Left ventricle myocardium inferior (tissue), 1 donor: ENCODE data around the gene DDX43. TPM values are rescaled to one million over a fixed set of nuclear protein-coding genes. Genes with fewer than 3 reads are reported as not detected.

Experiments used
- DNase-seq: peaks from one replicate; pipeline ENCODE4 v3.0.0-alpha.2; 2020
- H3K27ac ChIP-seq: fragments of 200-600 bp; replicated peaks from 2 replicates; pipeline ENCODE4 v1.8.0; 2021
- H3K27me3 ChIP-seq: fragments of 200-600 bp; 2 replicates; pipeline ENCODE4 v1.8.0; 2021; ENCODE audit warnings: low read depth
- H3K36me3 ChIP-seq: fragments of 200-600 bp; 2 replicates; pipeline ENCODE4 v1.8.0; 2021
- H3K4me1 ChIP-seq: fragments of 200-600 bp; 2 replicates; pipeline ENCODE4 v1.8.0; 2021
- H3K4me3 ChIP-seq: fragments of 200-600 bp; 2 replicates; pipeline ENCODE4 v1.8.0; 2021; ENCODE audit warnings: mild to moderate bottlenecking, moderate library complexity
- H3K9me3 ChIP-seq: fragments of 200-600 bp; replicated peaks from 2 replicates; pipeline ENCODE4 v1.8.0; 2021
- intact Hi-C: fragments of 100-400 bp; cut with micrococcal nuclease; formaldehyde crosslinking; loops from one replicate; pipeline ENCODE4 v1.11.0; 2022
- long read RNA-seq: library from polyadenylated mRNA; unstranded; transcript quantifications from one replicate; pipeline ENCODE4 v2.0.0, GENCODE V29; 2021
- total RNA-seq: library from RNA; stranded (reverse); fragmentation: NEBNext Ultra II Directional; extraction: Animal tissue kit (Norgen Biotek cat#: 25700); gene quantifications from one replicate; pipeline ENCODE4 v1.2.1, GENCODE V29; 2021
- TF ChIP-seq, protein P1 (sequence below): fragments of 200-600 bp; IDR thresholded peaks from 2 replicates; pipeline ENCODE4 v1.8.0; 2021; ENCODE audit warnings: antibody characterized with exemption, mild to moderate bottlenecking, borderline replicate concordance
- donor health status: DM: no; HTN: yes; CAD: no; lungs with severe emphysema.

Gene DDX43
- total RNA-seq, result 0.41 TPM
- long read RNA-seq, result 0 reads

DNA sequence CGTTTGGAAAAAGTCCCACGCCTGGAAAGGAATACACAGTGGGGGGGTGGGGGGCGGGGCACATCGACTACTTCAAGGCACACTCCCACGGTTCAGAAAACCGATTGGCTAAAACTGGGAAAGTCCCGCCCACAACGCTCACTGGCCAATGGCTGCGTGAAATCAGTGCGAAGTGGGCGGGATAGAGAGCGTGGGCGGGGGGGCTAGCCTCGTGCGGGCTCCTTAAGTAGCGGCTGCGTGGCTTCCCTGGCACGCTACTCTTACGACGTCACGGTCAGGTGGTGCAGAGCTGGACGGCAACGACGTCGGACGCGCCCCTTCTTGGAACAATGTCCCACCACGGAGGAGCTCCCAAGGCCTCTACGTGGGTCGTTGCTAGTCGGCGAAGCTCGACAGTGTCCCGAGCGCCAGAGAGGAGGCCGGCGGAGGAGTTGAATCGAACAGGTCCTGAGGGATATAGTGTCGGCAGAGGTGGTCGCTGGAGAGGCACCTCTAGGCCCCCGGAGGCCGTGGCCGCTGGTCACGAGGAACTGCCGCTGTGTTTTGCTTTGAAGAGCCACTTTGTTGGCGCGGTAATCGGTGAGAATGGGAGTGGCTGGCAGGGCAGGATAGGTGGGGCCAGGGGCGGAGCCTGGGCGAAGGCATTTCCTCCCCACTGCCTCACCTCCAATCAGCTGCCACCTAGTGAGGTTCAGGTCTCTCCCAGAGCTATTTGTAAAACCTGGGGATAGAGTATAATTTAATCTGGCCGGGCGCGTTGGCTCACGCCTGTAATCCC lies at the start of gene DDX43:
Gene DDX43, plus strand, starts transcription at position 252 of the 778 bp plus-strand sequence. Its CDS starts 78 bp downstream, at position 330.
- Histone ChIP-seq H3K4me3 (peak within 1 kb of the TSS; percentile 57), H3K27me3 (no peaks in the 10 kb centered on the region), H3K36me3 (no peaks in the 10 kb centered on the region), H3K27ac (peak within 1 kb of the TSS; percentile 69), H3K9me3 (no peaks in the 10 kb centered on the region), H3K4me1 (no peaks in the 10 kb centered on the region)
- DNase-seq, result peak; percentile 55
- TF ChIP-seq, protein P1, sequence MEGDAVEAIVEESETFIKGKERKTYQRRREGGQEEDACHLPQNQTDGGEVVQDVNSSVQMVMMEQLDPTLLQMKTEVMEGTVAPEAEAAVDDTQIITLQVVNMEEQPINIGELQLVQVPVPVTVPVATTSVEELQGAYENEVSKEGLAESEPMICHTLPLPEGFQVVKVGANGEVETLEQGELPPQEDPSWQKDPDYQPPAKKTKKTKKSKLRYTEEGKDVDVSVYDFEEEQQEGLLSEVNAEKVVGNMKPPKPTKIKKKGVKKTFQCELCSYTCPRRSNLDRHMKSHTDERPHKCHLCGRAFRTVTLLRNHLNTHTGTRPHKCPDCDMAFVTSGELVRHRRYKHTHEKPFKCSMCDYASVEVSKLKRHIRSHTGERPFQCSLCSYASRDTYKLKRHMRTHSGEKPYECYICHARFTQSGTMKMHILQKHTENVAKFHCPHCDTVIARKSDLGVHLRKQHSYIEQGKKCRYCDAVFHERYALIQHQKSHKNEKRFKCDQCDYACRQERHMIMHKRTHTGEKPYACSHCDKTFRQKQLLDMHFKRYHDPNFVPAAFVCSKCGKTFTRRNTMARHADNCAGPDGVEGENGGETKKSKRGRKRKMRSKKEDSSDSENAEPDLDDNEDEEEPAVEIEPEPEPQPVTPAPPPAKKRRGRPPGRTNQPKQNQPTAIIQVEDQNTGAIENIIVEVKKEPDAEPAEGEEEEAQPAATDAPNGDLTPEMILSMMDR, result no peak
- intact Hi-C loops, result no loop called here

- intact Hi-C loops, result no loop called here
- DNase-seq, result no peak
- H3K27me3 ChIP-seq, result peaks cover 75% of the 10 kb centered on the region
- no peaks in the 10 kb centered on the region for H3K36me3 ChIP-seq
- no peak overlapping the region for H3K27ac ChIP-seq
- no peak overlapping the region for H3K4me3 ChIP-seq
- no peaks in the 10 kb centered on the region for H3K4me1 ChIP-seq
- H3K9me3 ChIP-seq, result no peaks in the 10 kb centered on the region
- TF ChIP-seq, protein P1, result no peak
Measured at GRCh38 chr6:73348550-73349204, 46.0 kb upstream of the DDX43 start.

DNA sequence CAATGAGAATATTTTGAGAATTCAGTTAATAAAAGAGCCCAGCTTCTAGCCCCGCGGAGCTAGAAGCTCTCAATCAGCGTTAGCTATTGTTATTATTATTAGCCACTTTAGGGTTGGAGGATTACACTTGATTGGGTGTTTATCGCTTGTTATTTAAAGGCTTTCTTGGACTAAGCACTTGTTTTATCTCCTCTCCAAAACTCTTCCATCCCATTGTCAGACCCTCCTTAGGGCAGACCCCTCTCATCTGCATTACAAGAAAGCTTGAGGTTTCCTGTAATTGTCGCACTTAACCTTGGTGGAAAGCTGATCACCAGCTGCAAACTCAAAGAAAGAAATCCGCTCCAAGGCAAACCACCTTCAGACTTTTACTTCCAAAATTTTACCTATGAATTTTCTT lies 45.3 kb upstream of the DDX43 start:
- no peak for DNase-seq
- H3K27ac ChIP-seq, result no peak overlapping the region
- H3K36me3 ChIP-seq, result no peaks in the 10 kb centered on the region
- H3K9me3 ChIP-seq, result no peaks in the 10 kb centered on the region
- peaks cover 82% of the 10 kb centered on the region for H3K27me3 ChIP-seq
- no peak overlapping the region for H3K4me3 ChIP-seq
- TF ChIP-seq, protein P1, result no peak
- no peaks in the 10 kb centered on the region for H3K4me1 ChIP-seq
- intact Hi-C loops, result no loop called here

GRCh38 chr6:73353636-73354593 lies 40.7 kb upstream of the DDX43 start, which contains the start of gene DPPA5:
TSS of gene DPPA5 (minus strand) at chr6:73354276. CDS start at chr6:73354225, 51 bp downstream.
- Histone ChIP-seq H3K27me3 (peaks cover 55% of the 10 kb centered on the region), H3K4me3 (no peak within 1 kb of the TSS), H3K27ac (no peak within 1 kb of the TSS), H3K4me1 (no peaks in the 10 kb centered on the region), H3K36me3 (no peaks in the 10 kb centered on the region), H3K9me3 (no peaks in the 10 kb centered on the region)
- intact Hi-C loops, result no loop called here
- TF ChIP-seq, protein P1, result no peak
- no peak for DNase-seq

DNA sequence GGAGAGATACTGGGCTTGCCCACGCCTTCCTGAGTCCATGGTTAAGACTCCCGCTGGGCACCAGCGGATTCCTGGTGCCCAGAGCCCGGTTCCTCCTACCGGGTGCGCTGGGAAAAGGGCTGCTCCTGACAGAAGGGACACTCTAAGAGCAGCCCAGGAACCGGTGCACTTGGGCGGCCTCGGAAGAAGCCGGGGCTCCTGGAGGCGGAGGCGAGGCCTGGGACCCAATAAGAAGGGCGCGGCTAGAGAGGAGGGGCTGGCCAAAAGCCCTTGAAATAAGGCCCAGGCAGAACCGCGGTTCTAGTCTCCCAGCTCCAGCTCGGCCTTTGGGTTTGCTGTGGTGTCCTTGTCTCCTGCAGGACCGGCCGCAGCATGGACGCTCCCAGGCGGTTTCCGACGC lies 32.3 kb upstream of the DDX43 start, which contains the start of gene KHDC3L:
Gene KHDC3L, plus strand, starts transcription at position 301 of the 400 bp plus-strand sequence. Its CDS starts 72 bp downstream, at position 373.
- Histone ChIP-seq H3K36me3 (no peaks in the 10 kb centered on the region), H3K27me3 (peaks cover 11% of the 10 kb centered on the region), H3K27ac (no peak within 1 kb of the TSS), H3K4me1 (no peaks in the 10 kb centered on the region), H3K9me3 (no peaks in the 10 kb centered on the region), H3K4me3 (no peak within 1 kb of the TSS)
- TF ChIP-seq, protein P1, result no peak
- intact Hi-C loops, result no loop called here
- DNase-seq, result no peak
